Caco-2 (cell line): ENCODE measurements around the gene CCDC9B. TPM values are rescaled to one million over a fixed set of nuclear protein-coding genes. Genes with fewer than 3 reads are reported as not detected.
A peak's percentile ranks its signal among the peaks of the same experiment; 100 is the strongest.

Experiments
- BruUV-seq: library from RNA; stranded (reverse); fragments of 400-500 nt; replicated peaks from 2 replicates; lab custom pipeline; 2021; lab: Mats Ljungman, UMichigan
- CTCF ChIA-PET: fragments of 300-600 bp; sonication (Branson Sonifier 250); formaldehyde crosslinking; loops from one replicate; lab custom pipeline; 2022; ENCODE audit warnings: antibody characterized with exemption; lab: Charles Lee
- POLR2A ChIA-PET: fragments of 300-600 bp; sonication (Branson Sonifier 250); formaldehyde crosslinking; loops from one replicate; lab custom pipeline; 2022; ENCODE audit warnings: antibody characterized with exemption; lab: Charles Lee
- DNase-seq, 2 experiments: peaks; one replicate each; pipeline versions ENCODE4 v3.0.0 to v3.0.0-alpha.2; 2020 to 2022
- H3K27me3 ChIP-seq: replicated peaks from 2 replicates; pipeline ENCODE4 v1.6.0; 2011; ENCODE audit warnings: low read length; ENCODE audit not compliant: control insufficient read depth, insufficient read depth
- H3K36me3 ChIP-seq: 2 replicates; pipeline ENCODE4 v1.5.1; 2011; ENCODE audit warnings: low read length; ENCODE audit not compliant: control insufficient read depth, insufficient read depth
- H3K4me1 ChIP-seq: fragments of 250-450 bp; sonication (Bioruptor Pico); 2 replicates; pipeline ENCODE4 v1.5.1; 2020; ENCODE audit warnings: mild to moderate bottlenecking
- H3K4me3 ChIP-seq: 2 replicates; pipeline ENCODE4 v1.5.1; 2011; ENCODE audit warnings: low read depth, mild to moderate bottlenecking, control low read depth, low read length
- H3K9me3 ChIP-seq: fragments of 250-450 bp; sonication (Bioruptor Pico); 2 replicates; pipeline ENCODE4 v1.5.1; 2020; ENCODE audit warnings: mild to moderate bottlenecking, moderate library complexity
- H3K27ac Mint-ChIP-seq: one replicate; pipeline ENCODE4 v1.8.0; 2022; ENCODE audit warnings: mixed read lengths; ENCODE audit not compliant: unreplicated experiment
- H3K27me3 Mint-ChIP-seq: one replicate; pipeline ENCODE4 v1.8.0; 2022; ENCODE audit warnings: mixed read lengths; ENCODE audit not compliant: insufficient read depth, unreplicated experiment
- H3K36me3 Mint-ChIP-seq: one replicate; pipeline ENCODE4 v1.8.0; 2022; ENCODE audit warnings: mild to moderate bottlenecking, mixed read lengths; ENCODE audit not compliant: insufficient read depth, unreplicated experiment
- H3K4me1 Mint-ChIP-seq: one replicate; pipeline ENCODE4 v1.8.0; 2022; ENCODE audit warnings: low read depth, mixed read lengths; ENCODE audit not compliant: unreplicated experiment
- H3K4me3 Mint-ChIP-seq: one replicate; pipeline ENCODE4 v1.8.0; 2022; ENCODE audit warnings: mild to moderate bottlenecking, moderate library complexity, mixed read lengths; ENCODE audit not compliant: unreplicated experiment
- H3K9me3 Mint-ChIP-seq: one replicate; pipeline ENCODE4 v1.8.0; 2022; ENCODE audit warnings: mixed read lengths; ENCODE audit not compliant: unreplicated experiment
- CTCF ChIP-seq, 2 experiments: fragments of 200-600 bp in 1 of 2; IDR thresholded peaks; 1 replicate in 1 of 2; 2 replicates in 1 of 2; pipeline versions ENCODE4 v1.5.1 to v1.8.0; 2011 to 2022; ENCODE audit warnings: antibody characterized with exemption in 1 of 2, control low read depth in 1 of 2, inconsistent platforms in 1 of 2, low read depth in 1 of 2, low read length in 1 of 2, mild to moderate bottlenecking in 1 of 2, moderate library complexity in 1 of 2; ENCODE audit not compliant: insufficient read depth in 1 of 2, severe bottlenecking in 1 of 2, unreplicated experiment in 1 of 2
- intact Hi-C: fragments of 100-400 bp; cut with micrococcal nuclease; formaldehyde crosslinking; loops from one replicate; pipeline ENCODE4 v1.10.0; 2022; ENCODE audit not compliant: unreplicated experiment
- total RNA-seq: library from RNA; stranded (reverse); gene quantifications from 2 replicates; pipeline ENCODE4 v1.2.3, GENCODE V29; 2022

CCDC9B gene
- total RNA-seq, 1 experiment from 2014 or later, result 0.86 TPM

GRCh38 chr15:40338041-40338657 is 2.6 kb downstream of the CCDC9B start:
- peak; percentile 84 to 87 for DNase-seq
- intact Hi-C loops, result loop anchor here (1.0 kb wide), 2 partner anchors 17 to 59 kb away; no protein-coding TSS in a partner anchor
- Mint-ChIP-seq H3K27ac (no peak overlapping the region), H3K4me1 (peaks cover 26% of the 10 kb centered on the region), H3K36me3 (no peaks in the 10 kb centered on the region), H3K27me3 (no peaks in the 10 kb centered on the region), H3K4me3 (no peak overlapping the region), H3K9me3 (no peaks in the 10 kb centered on the region)
- Histone ChIP-seq H3K4me3 (no peak overlapping the region), H3K36me3 (no peaks in the 10 kb centered on the region), H3K9me3 (no peaks in the 10 kb centered on the region), H3K27me3 (no peaks in the 10 kb centered on the region), H3K4me1 (peaks cover 22% of the 10 kb centered on the region)
- BruUV-seq, result no TSS peak
- TF ChIP-seq CTCF (IDR thresholded peaks at IDR 0.05; ENCODE audit: insufficient read depth in 1 of 2, low read depth in 1 of 2, low read length in 1 of 2, severe bottlenecking in 1 of 2, unreplicated experiment in 1 of 2), result peak; percentile 91 to 95
- POLR2A ChIA-PET, result interaction anchor here (0.6 kb wide), 2 partner anchors 10 to 56 kb away, joined by 3 to 6 read pairs; no protein-coding TSS in a partner anchor
- CTCF ChIA-PET, result interaction anchor here (0.6 to 6.1 kb wide), 19 partner anchors 10 to 806 kb away, joined by 3 to 60 read pairs (median 6); partner anchors contain the start of genes INAFM2, IVD, KNSTRN and PLCB2

GRCh38 chr15:40337597-40337996 is 3.1 kb downstream of the CCDC9B start:
- no peak overlapping the region for H3K4me3 Mint-ChIP-seq
- no peak for DNase-seq
- Histone ChIP-seq H3K9me3 (no peaks in the 10 kb centered on the region), H3K36me3 (no peaks in the 10 kb centered on the region), H3K4me1 (peaks cover 22% of the 10 kb centered on the region), H3K27me3 (no peaks in the 10 kb centered on the region), H3K4me3 (no peak overlapping the region)
- peaks cover 26% of the 10 kb centered on the region for H3K4me1 Mint-ChIP-seq
- no peaks in the 10 kb centered on the region for H3K27me3 Mint-ChIP-seq
- no TSS peak for BruUV-seq
- no peaks in the 10 kb centered on the region for H3K9me3 Mint-ChIP-seq
- no peak for TF ChIP-seq CTCF (IDR thresholded peaks at IDR 0.05; ENCODE audit: insufficient read depth in 1 of 2, low read depth in 1 of 2, low read length in 1 of 2, severe bottlenecking in 1 of 2, unreplicated experiment in 1 of 2)
- POLR2A ChIA-PET, result no interaction called here
- intact Hi-C loops, result no loop called here
- CTCF ChIA-PET, result interaction anchor here (0.6 to 6.1 kb wide), 19 partner anchors 10 to 807 kb away, joined by 3 to 60 read pairs (median 6); partner anchors contain the start of genes BAHD1, INAFM2, IVD and KNSTRN
- H3K27ac Mint-ChIP-seq, result no peak overlapping the region
- H3K36me3 Mint-ChIP-seq, result no peaks in the 10 kb centered on the region

GRCh38 chr15:40336744-40337122 is 4.0 kb downstream of the CCDC9B start:
- H3K4me3 ChIP-seq, result no peak overlapping the region
- Mint-ChIP-seq H3K4me1 (peaks cover 26% of the 10 kb centered on the region), H3K4me3 (no peak overlapping the region), H3K27ac (no peak overlapping the region), H3K27me3 (no peaks in the 10 kb centered on the region), H3K9me3 (no peaks in the 10 kb centered on the region), H3K36me3 (no peaks in the 10 kb centered on the region)
- no peaks in the 10 kb centered on the region for H3K36me3 ChIP-seq
- CTCF ChIA-PET, result interaction anchor here (0.6 to 6.1 kb wide), 15 partner anchors 12 to 247 kb away, joined by 3 to 60 read pairs (median 6); partner anchors contain the start of genes BAHD1, INAFM2, IVD and PLCB2
- TF ChIP-seq CTCF (IDR thresholded peaks at IDR 0.05; ENCODE audit: insufficient read depth in 1 of 2, low read depth in 1 of 2, low read length in 1 of 2, severe bottlenecking in 1 of 2, unreplicated experiment in 1 of 2), result peak in 1 of 2 experiments; percentile 36
- POLR2A ChIA-PET, result interaction anchor here (0.5 kb wide), 1 partner anchor 18 kb away, joined by 3 read pairs; no protein-coding TSS in a partner anchor
- BruUV-seq, result no TSS peak
- H3K9me3 ChIP-seq, result no peaks in the 10 kb centered on the region
- H3K4me1 ChIP-seq, result peaks cover 22% of the 10 kb centered on the region
- DNase-seq, result no peak
- intact Hi-C loops, result no loop called here
- H3K27me3 ChIP-seq, result no peaks in the 10 kb centered on the region
